ENCODE results near the gene CFAP46. TPM values are rescaled to one million over a fixed set of nuclear protein-coding genes. Genes with fewer than 3 reads are reported as not detected.

The CFAP46 gene
- total and polyA plus RNA-seq, 2 experiments from 2014 or later = 2.2 to 2.4 TPM

DNA sequence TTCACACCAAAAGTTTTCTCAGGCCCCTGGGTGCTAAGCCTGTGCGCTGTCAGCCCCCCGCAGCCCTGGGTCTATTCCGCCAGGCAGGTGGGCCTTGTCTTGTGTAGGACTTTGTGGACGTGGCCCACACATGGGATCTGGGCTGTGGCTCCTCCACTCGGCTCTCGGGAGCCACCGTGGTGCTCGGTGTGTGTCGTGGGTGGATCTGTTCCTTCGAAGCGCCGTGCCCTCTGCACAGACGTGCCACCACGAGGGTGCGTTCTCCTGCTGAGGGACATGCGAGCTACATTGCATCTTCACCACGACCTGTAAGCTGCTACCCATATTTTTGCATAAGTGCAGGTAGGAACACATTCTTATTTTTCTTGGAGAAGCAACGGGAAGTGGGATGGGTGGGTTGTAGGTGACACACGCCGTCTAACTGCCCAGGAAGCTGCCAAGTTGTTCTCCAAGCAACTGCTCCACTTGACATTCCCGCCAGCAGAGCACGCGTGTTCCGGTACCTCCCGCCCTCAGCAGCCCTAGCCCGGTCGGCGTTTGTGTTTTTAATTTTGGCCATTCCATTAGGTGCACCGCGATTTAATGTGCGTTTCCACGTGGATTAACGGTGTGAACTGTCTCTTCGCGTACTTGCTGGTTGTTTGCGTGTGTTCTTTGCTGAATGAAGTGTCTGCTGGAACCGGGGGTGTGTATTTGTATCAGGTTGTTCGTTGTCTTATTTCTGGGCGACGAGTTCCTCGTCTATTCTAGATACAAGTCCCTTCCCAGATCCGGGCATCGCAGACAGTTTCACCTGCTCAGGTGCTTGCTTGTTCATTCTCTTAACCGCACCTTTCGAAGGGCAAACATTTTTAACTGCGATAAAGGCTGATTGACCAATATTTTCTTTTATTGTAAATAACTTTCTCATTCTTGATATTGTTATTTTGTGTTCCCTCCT, 47.4 kb upstream of the CFAP46 start:
- no peak overlapping the region for H3K4me3 ChIP-seq
- peaks cover 2% of the 10 kb centered on the region for H3K27me3 ChIP-seq
- peaks cover 8% of the 10 kb centered on the region for H3K4me1 ChIP-seq (ENCODE audit: insufficient read depth)
- no peaks in the 10 kb centered on the region for H3K9me2 ChIP-seq (replicated peaks; ENCODE audit: insufficient read depth)
- H3K9me3 ChIP-seq (ENCODE audit: low read depth) = no peaks in the 10 kb centered on the region
- no peak overlapping the region for H3K4me2 ChIP-seq
- H2AFZ ChIP-seq = no peak overlapping the region
- no peak for TF ChIP-seq EZH2phosphoT487 (IDR thresholded peaks at IDR 0.05; ENCODE audit: low read depth, severe bottlenecking, unreplicated experiment)
- TF ChIP-seq, protein P1, sequence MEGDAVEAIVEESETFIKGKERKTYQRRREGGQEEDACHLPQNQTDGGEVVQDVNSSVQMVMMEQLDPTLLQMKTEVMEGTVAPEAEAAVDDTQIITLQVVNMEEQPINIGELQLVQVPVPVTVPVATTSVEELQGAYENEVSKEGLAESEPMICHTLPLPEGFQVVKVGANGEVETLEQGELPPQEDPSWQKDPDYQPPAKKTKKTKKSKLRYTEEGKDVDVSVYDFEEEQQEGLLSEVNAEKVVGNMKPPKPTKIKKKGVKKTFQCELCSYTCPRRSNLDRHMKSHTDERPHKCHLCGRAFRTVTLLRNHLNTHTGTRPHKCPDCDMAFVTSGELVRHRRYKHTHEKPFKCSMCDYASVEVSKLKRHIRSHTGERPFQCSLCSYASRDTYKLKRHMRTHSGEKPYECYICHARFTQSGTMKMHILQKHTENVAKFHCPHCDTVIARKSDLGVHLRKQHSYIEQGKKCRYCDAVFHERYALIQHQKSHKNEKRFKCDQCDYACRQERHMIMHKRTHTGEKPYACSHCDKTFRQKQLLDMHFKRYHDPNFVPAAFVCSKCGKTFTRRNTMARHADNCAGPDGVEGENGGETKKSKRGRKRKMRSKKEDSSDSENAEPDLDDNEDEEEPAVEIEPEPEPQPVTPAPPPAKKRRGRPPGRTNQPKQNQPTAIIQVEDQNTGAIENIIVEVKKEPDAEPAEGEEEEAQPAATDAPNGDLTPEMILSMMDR (IDR thresholded peaks at IDR 0.05; ENCODE audit: poor library complexity) = no peak
- WGBS (ENCODE audit: low lambda C conversion rate, missing lambda C conversion rate) = 94% methylated on average over 46 of the region's 46 CpGs
- no peak overlapping the region for H3K27ac ChIP-seq
- H3K79me2 ChIP-seq = no peaks in the 10 kb centered on the region
- H4K20me1 ChIP-seq (ENCODE audit: insufficient read depth, poor library complexity, severe bottlenecking) = no peaks in the 10 kb centered on the region
- H3K36me3 ChIP-seq (replicated peaks; ENCODE audit: insufficient read depth, low read depth) = no peaks in the 10 kb centered on the region
- DNase-seq (ENCODE audit: low spot score) = no peak

DNA sequence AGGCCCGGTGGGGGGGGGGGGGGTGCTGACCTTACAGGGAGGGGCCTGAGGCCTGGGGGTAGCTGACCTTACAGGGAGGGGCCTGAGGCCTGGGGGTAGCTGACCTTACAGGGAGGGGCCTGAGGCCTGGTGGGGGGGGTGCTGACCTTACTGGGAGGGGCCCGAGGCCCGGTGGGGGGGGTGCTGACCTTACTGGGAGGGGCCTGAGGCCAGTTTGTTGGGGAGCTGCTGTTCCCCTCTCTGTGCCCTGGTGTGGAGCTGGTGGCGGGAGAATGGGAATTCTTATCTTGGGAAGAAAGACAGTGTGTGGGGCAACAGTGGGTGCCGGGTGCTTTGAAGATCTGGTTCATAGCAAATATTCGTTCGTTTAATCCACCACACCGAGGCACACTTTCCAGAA, 46.6 kb upstream of the CFAP46 start:
- peaks cover 8% of the 10 kb centered on the region for H3K4me1 ChIP-seq (ENCODE audit: insufficient read depth)
- TF ChIP-seq EZH2phosphoT487 (IDR thresholded peaks at IDR 0.05; ENCODE audit: low read depth, severe bottlenecking, unreplicated experiment) (no peak), EZH2 (IDR thresholded peaks at IDR 0.05; ENCODE audit: borderline replicate concordance) (no peak)
- TF ChIP-seq, protein P1 (IDR thresholded peaks at IDR 0.05; ENCODE audit: poor library complexity) = no peak
- H3K9me3 ChIP-seq (ENCODE audit: low read depth) = no peaks in the 10 kb centered on the region
- no peak overlapping the region for H3K4me3 ChIP-seq
- 97% methylated on average over 5 of the region's 8 CpGs for WGBS (ENCODE audit: low lambda C conversion rate, missing lambda C conversion rate)
- H3K4me2 ChIP-seq = no peak overlapping the region
- H3K27me3 ChIP-seq = peaks cover 7% of the 10 kb centered on the region
- H3K36me3 ChIP-seq (replicated peaks; ENCODE audit: insufficient read depth, low read depth) = no peaks in the 10 kb centered on the region
- H3K27ac ChIP-seq = no peak overlapping the region
- H4K20me1 ChIP-seq (ENCODE audit: insufficient read depth, poor library complexity, severe bottlenecking) = no peaks in the 10 kb centered on the region
- no peak overlapping the region for H2AFZ ChIP-seq
- no peaks in the 10 kb centered on the region for H3K9me2 ChIP-seq (replicated peaks; ENCODE audit: insufficient read depth)
- DNase-seq (ENCODE audit: low spot score) = no peak
- no peaks in the 10 kb centered on the region for H3K79me2 ChIP-seq

DNA sequence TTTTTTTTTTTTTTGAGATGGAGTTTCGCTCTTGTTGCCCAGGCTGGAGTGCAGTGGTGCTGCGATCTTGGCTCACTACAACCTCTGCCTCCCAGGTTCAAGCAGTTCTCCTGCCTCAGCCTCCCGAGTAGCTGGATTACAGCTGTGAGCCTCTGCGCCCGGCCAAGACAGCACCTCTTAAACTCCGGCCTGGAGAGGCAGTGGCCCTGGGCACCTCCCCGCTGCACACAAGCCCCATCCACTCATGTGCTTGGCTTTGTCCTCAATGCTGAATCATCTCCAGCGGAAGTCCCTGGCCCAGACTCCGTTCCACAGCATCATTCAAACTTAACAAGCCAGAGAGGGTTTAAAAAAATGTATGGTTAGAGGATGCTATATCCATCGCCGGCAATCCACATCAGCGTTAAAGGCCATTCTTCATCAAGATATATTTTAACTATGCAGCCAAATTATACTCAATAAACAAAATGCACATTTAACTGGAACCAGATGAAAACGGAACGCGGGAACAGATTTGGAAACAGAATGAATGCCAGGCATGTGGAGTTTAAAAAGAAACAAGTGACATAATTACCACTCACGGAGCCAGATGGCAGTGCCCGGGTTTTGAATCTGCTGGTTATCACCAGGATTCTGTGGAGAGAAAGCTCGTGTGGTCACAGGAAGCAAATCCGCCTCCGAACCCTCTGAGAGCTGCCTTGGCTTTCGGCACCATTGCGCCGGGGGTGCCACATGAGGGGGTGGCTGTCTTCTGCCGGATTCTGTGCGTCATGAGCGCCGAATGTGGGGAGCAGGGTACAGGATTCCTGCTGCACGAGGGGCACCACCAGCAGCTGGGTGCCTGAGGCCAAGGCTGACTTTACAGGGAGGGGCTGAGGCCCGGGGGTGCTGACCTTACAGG, 45.6 kb upstream of the CFAP46 start:
- Histone ChIP-seq H3K4me2 (peak overlapping the region; percentile 6), H4K20me1 (ENCODE audit: insufficient read depth, poor library complexity, severe bottlenecking) (no peaks in the 10 kb centered on the region), H3K36me3 (replicated peaks; ENCODE audit: insufficient read depth, low read depth) (no peaks in the 10 kb centered on the region), H3K79me2 (no peaks in the 10 kb centered on the region), H3K9me3 (ENCODE audit: low read depth) (no peaks in the 10 kb centered on the region), H3K4me3 (no peak overlapping the region), H3K27ac (peak overlapping the region; percentile 40), H3K9me2 (replicated peaks; ENCODE audit: insufficient read depth) (no peaks in the 10 kb centered on the region), H2AFZ (no peak overlapping the region), H3K4me1 (ENCODE audit: insufficient read depth) (peaks cover 8% of the 10 kb centered on the region), H3K27me3 (peaks cover 7% of the 10 kb centered on the region)
- WGBS (ENCODE audit: low lambda C conversion rate, missing lambda C conversion rate) = 62% methylated on average over 29 of the region's 29 CpGs
- TF ChIP-seq EZH2phosphoT487 (IDR thresholded peaks at IDR 0.05; ENCODE audit: low read depth, severe bottlenecking, unreplicated experiment) (no peak), EZH2 (IDR thresholded peaks at IDR 0.05; ENCODE audit: borderline replicate concordance) (no peak)
- TF ChIP-seq, protein P1 (IDR thresholded peaks at IDR 0.05; ENCODE audit: poor library complexity) = no peak
- DNase-seq (ENCODE audit: low spot score) = peak; percentile 64

Measured in hepatocyte (in vitro differentiated cells).